ENCODE data around the gene NPB. TPM values are rescaled to one million over a fixed set of nuclear protein-coding genes. Genes with fewer than 3 reads are reported as not detected.

The NPB gene
- total RNA-seq, 1 donor from 2014 or later, result 0.25 TPM

- no peak for DNase-seq (ENCODE audit: low read depth)
Observed at GRCh38 chr17:81869221-81870130, 32.6 kb upstream of the NPB start.

GRCh38 chr17:81870131-81870980 is 31.7 kb upstream of the NPB start:
- no peak for DNase-seq (ENCODE audit: low read depth)

- no peak for DNase-seq (ENCODE audit: low read depth)
Observed at GRCh38 chr17:81870981-81871386, 31.1 kb upstream of the NPB start, which contains the start of gene ARHGDIA. TSS of gene ARHGDIA (minus strand) at chr17:81871337. CDS start at chr17:81869930, 1,407 bp downstream.

GRCh38 chr17:81871387-81872230 is 30.4 kb upstream of the NPB start:
- peak; percentile 42 for DNase-seq (ENCODE audit: low read depth)

GRCh38 chr17:81877569-81877968 is 24.5 kb upstream of the NPB start:
- no peak for DNase-seq (ENCODE audit: low read depth)

GRCh38 chr17:81878294-81878693 is 23.7 kb upstream of the NPB start:
- DNase-seq (ENCODE audit: low read depth), result no peak

- DNase-seq (ENCODE audit: low read depth), result no peak
Observed at GRCh38 chr17:81879121-81879520, 22.9 kb upstream of the NPB start.

- no peak for DNase-seq (ENCODE audit: low read depth)
Observed at GRCh38 chr17:81884520-81884919, 17.5 kb upstream of the NPB start.

GRCh38 chr17:81884968-81885367 is 17.1 kb upstream of the NPB start:
- DNase-seq (ENCODE audit: low read depth), result no peak

GRCh38 chr17:81885454-81885853 is 16.6 kb upstream of the NPB start:
- no peak for DNase-seq (ENCODE audit: low read depth)

GRCh38 chr17:81885869-81886548 is 16.0 kb upstream of the NPB start:
- DNase-seq (ENCODE audit: low read depth), result peak; percentile 91

- DNase-seq (ENCODE audit: low read depth), result no peak
Observed at GRCh38 chr17:81888105-81888987, 13.7 kb upstream of the NPB start.

GRCh38 chr17:81888988-81889595 is 12.9 kb upstream of the NPB start:
- DNase-seq (ENCODE audit: low read depth), result no peak

GRCh38 chr17:81889602-81890001 is 12.4 kb upstream of the NPB start:
- no peak for DNase-seq (ENCODE audit: low read depth)

GRCh38 chr17:81890447-81891302 is 11.4 kb upstream of the NPB start:
- no peak for DNase-seq (ENCODE audit: low read depth)

- DNase-seq (ENCODE audit: low read depth), result no peak
Observed at GRCh38 chr17:81891303-81891552, 10.8 kb upstream of the NPB start.

- no peak for DNase-seq (ENCODE audit: low read depth)
Observed at GRCh38 chr17:81895400-81895799, 6.6 kb upstream of the NPB start.

- no peak for DNase-seq (ENCODE audit: low read depth)
Observed at GRCh38 chr17:81898029-81898866, 3.8 kb upstream of the NPB start.

Measured in renal cortical epithelial cell (primary cell).